ENCODE data around the gene NCK2. TPM values are rescaled to one million over a fixed set of nuclear protein-coding genes. Genes with fewer than 3 reads are reported as not detected.

The NCK2 gene
- total RNA-seq, 1 experiment from 2014 or later = 45.4 TPM

DNA sequence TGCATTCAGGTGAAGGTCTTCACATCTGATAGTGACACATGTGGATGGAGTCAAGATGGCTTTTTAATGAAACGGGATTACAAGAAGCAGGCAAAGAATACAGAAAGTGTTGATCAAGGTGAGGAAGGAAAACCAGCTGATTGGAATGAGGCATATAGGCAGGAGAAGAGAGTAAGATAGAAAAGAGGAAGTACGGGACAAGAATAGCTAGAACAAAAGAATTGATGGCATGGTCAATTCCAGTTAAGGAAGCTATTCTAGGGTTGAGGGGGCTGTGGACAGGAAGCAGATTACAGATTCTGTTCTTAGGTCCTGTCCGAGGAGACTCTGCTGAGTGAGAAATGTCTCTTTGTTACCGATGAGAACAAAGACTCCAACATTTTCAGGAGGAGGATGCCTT is 13.2 kb upstream of the NCK2 start:
- CTCF ChIA-PET = no interaction called here
- intact Hi-C loops (cut with micrococcal nuclease) = no loop called here
- H3K79me2 ChIP-seq (ENCODE audit: low read length) = no peaks in the 10 kb centered on the region
- no peak overlapping the region for H3K9ac ChIP-seq (ENCODE audit: low read length)
- no peak overlapping the region for H3K4me2 ChIP-seq (ENCODE audit: low read length)
- no peaks in the 10 kb centered on the region for H3K27me3 ChIP-seq (ENCODE audit: low read length)
- H3F3A ChIP-seq (ENCODE audit: low read length, unreplicated experiment) = no peaks in the 10 kb centered on the region
- H3K9me3 ChIP-seq (ENCODE audit: low read length) = no peaks in the 10 kb centered on the region
- ATAC-seq = no peak
- POLR2A ChIA-PET (ENCODE audit: unreplicated experiment) = no interaction called here
- no peaks in the 10 kb centered on the region for H4K20me1 ChIP-seq (ENCODE audit: low read length)
- H3K4me1 ChIP-seq (ENCODE audit: insufficient read depth, low read length) = peaks cover 18% of the 10 kb centered on the region
- H3K4me3 ChIP-seq (ENCODE audit: low read length) = no peak overlapping the region
- no peaks in the 10 kb centered on the region for H3K36me3 ChIP-seq (ENCODE audit: low read depth, low read length)
- no peak overlapping the region for H2AFZ ChIP-seq (ENCODE audit: low read length)
- no peak for DNase-seq
- no peak overlapping the region for H3K27ac ChIP-seq (ENCODE audit: low read length)
- BruUV-seq (replicated peaks) = no TSS peak
- TF ChIP-seq CTCF (conservative IDR thresholded peaks at IDR 0.05; ENCODE audit: low read depth, low read length) (no peak), EZH2phosphoT487 (IDR thresholded peaks at IDR 0.05; ENCODE audit: borderline replicate concordance, low read length) (no peak), EZH2 (IDR thresholded peaks at IDR 0.05; ENCODE audit: low read length, unreplicated experiment) (no peak)
- H3K9me2 ChIP-seq (replicated peaks; ENCODE audit: low read length) = no peaks in the 10 kb centered on the region

GRCh38 chr2:105732101-105732500 is 12.6 kb upstream of the NCK2 start:
- Histone ChIP-seq H4K20me1 (ENCODE audit: low read length) (no peaks in the 10 kb centered on the region), H3K36me3 (ENCODE audit: low read depth, low read length) (no peaks in the 10 kb centered on the region), H3F3A (ENCODE audit: low read length, unreplicated experiment) (no peaks in the 10 kb centered on the region), H3K27me3 (ENCODE audit: low read length) (no peaks in the 10 kb centered on the region), H3K4me3 (ENCODE audit: low read length) (no peak overlapping the region), H2AFZ (ENCODE audit: low read length) (no peak overlapping the region), H3K27ac (ENCODE audit: low read length) (no peak overlapping the region), H3K9ac (ENCODE audit: low read length) (no peak overlapping the region), H3K9me3 (ENCODE audit: low read length) (no peaks in the 10 kb centered on the region), H3K4me1 (ENCODE audit: insufficient read depth, low read length) (peaks cover 18% of the 10 kb centered on the region), H3K4me2 (ENCODE audit: low read length) (no peak overlapping the region), H3K9me2 (replicated peaks; ENCODE audit: low read length) (no peaks in the 10 kb centered on the region), H3K79me2 (ENCODE audit: low read length) (no peaks in the 10 kb centered on the region)
- TF ChIP-seq EZH2 (IDR thresholded peaks at IDR 0.05; ENCODE audit: low read length, unreplicated experiment) (no peak), EZH2phosphoT487 (IDR thresholded peaks at IDR 0.05; ENCODE audit: borderline replicate concordance, low read length) (no peak), CTCF (conservative IDR thresholded peaks at IDR 0.05; ENCODE audit: low read depth, low read length) (no peak)
- BruUV-seq (replicated peaks) = no TSS peak
- intact Hi-C loops (cut with micrococcal nuclease) = no loop called here
- no peak for DNase-seq
- ChIA-PET POLR2A (ENCODE audit: unreplicated experiment) (no interaction called here), CTCF (no interaction called here)
- ATAC-seq = no peak

GRCh38 chr2:105732955-105733607 is 11.6 kb upstream of the NCK2 start:
- ATAC-seq = no peak
- POLR2A ChIA-PET (ENCODE audit: unreplicated experiment) = no interaction called here

More at GRCh38 chr2:105732955-105733607, 11.6 kb upstream of the NCK2 start:
- H3K36me3 ChIP-seq (ENCODE audit: low read depth, low read length) = no peaks in the 10 kb centered on the region
- no peak overlapping the region for H3K4me2 ChIP-seq (ENCODE audit: low read length)
- H3F3A ChIP-seq (ENCODE audit: low read length, unreplicated experiment) = no peaks in the 10 kb centered on the region
- no peak for TF ChIP-seq EZH2phosphoT487 (IDR thresholded peaks at IDR 0.05; ENCODE audit: borderline replicate concordance, low read length)
- TF ChIP-seq CTCF (conservative IDR thresholded peaks at IDR 0.05; ENCODE audit: low read depth, low read length) = no peak
- TF ChIP-seq EZH2 (IDR thresholded peaks at IDR 0.05; ENCODE audit: low read length, unreplicated experiment) = no peak
- no TSS peak for BruUV-seq (replicated peaks)
- no peaks in the 10 kb centered on the region for H4K20me1 ChIP-seq (ENCODE audit: low read length)
- no peaks in the 10 kb centered on the region for H3K9me3 ChIP-seq (ENCODE audit: low read length)
- H3K79me2 ChIP-seq (ENCODE audit: low read length) = no peaks in the 10 kb centered on the region
- no peak overlapping the region for H2AFZ ChIP-seq (ENCODE audit: low read length)
- H3K4me1 ChIP-seq (ENCODE audit: insufficient read depth, low read length) = peaks cover 18% of the 10 kb centered on the region
- H3K27ac ChIP-seq (ENCODE audit: low read length) = no peak overlapping the region
- DNase-seq = no peak
- no peak overlapping the region for H3K4me3 ChIP-seq (ENCODE audit: low read length)
- no peaks in the 10 kb centered on the region for H3K9me2 ChIP-seq (replicated peaks; ENCODE audit: low read length)
- CTCF ChIA-PET = no interaction called here
- no peak overlapping the region for H3K9ac ChIP-seq (ENCODE audit: low read length)
- intact Hi-C loops (cut with micrococcal nuclease) = no loop called here
- H3K27me3 ChIP-seq (ENCODE audit: low read length) = no peaks in the 10 kb centered on the region
